Measurements from ENCODE around the gene AHI1.
"Not testable (repeated sequence)": the region's sequence is repeated elsewhere in the genome, so short reads cannot be mapped to it uniquely, and the experiment has no call there.

The AHI1 gene

DNA sequence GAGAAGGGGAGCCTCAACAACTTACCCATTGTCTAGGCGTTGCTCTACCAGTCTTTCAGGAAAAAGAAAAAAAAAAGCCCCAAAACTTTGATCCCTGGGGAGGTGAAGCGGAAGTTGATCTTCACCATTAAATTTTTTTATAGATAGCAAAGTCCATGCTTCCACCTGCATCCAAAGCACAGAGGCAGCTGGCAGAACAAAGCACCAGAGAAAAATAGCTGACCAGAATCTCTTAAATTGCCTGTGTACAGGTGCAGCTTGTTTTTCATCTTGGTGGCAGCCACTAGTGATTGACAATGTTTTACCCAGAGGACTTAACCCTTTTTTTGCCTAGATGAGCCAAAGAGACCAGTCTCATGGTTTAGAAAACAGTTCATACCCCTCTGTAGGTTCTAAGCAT is 230.5 kb downstream of the AHI1 start:
- DNase-seq = no peak

DNA sequence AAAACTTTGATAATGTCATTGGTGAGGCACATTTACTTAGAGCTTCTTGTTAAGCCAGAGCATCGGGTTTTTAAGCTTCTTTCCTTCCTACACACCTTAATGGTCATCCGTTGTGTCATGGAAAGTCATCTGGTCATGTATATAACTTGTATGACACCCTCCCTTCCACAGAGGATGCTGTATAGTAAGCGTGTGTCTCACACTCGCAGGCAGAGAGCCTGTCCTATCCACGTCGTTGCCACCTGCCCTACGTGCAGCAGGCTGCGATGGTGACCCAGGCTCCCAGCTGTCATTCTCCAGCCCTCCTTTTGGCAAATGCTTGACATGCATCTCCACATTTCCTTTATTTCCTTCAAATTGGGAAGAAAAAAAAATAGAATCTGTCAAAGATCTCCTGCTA is 230.9 kb downstream of the AHI1 start:
- TF ChIP-seq GATA1 (IDR thresholded peaks at IDR 0.05; ENCODE audit: low read depth, low read length) (no peak), POLR2A (IDR thresholded peaks at IDR 0.05; ENCODE audit: low read length) (no peak)

More for the DNA sequence above, 230.5 kb downstream of the AHI1 start:
- TF ChIP-seq POLR2A (IDR thresholded peaks at IDR 0.05; ENCODE audit: low read length) = no peak
- TF ChIP-seq GATA1 (IDR thresholded peaks at IDR 0.05; ENCODE audit: low read depth, low read length) = no peak

DNA sequence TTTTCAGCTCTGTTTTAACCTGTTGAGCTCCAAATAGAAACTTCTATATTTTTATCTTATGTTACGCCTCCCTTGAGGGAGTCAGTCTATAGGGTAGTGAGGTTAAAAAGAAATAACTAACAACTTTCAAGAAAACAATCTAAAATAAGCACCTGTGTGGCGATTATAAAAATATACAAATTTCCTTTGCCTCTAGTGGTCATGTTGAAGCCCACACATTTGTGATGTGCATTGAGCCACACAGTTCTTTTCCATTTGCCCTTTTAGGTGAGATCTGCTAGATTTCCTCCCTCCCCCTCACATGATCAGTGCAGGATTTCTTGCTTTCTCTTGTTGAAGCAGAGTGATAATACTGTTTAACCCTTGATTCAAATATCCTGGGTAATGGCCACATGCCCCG is 232.3 kb downstream of the AHI1 start:
- TF ChIP-seq GATA1 (IDR thresholded peaks at IDR 0.05; ENCODE audit: low read depth, low read length) = no peak
- TF ChIP-seq POLR2A (IDR thresholded peaks at IDR 0.05; ENCODE audit: low read length) = no peak
- DNase-seq = no peak

More for the DNA sequence above, 230.9 kb downstream of the AHI1 start:
- no peak for DNase-seq

DNA sequence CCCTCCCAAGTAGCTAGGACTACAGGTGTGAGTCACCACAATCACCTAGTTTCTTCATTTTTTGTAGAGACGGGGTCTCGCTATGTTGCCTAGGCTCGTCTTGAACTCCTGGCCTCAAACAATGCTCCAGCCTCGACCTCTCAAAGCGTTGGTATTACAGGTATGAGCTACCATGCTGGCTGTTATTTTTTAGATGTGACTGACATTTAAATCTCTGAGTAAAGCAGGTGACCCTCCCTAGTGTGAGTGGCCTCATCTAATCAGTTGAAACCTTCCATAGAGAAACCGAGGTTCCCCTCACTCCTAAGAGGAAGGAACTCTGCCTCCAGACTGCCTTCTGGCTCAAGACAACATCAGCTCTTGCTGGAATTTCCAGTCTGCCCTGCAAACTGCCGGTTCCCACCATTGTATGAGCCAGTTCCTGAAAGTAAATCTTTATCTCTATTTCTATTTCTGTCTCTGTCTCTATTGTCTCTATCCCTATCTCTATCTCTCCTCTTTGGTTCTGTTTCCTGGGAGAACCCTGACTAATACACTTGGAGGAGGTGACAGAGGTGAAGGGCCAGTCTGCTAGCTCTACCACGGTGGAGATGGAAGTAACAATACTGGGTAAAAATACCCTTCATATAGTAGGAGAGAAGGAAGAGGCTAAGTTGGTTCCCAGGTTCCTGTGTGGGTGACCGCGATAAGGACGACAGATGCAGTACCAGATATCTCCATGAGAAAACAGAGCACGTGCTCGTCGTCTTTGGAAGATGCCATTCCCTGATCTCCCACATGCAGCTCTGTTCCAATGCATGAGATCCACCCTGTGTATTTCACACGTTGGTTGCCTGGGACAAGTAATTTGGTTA is 235.4 kb downstream of the AHI1 start:
- peak; percentile 14 to 53 for DNase-seq
- TF ChIP-seq POLR2A (IDR thresholded peaks at IDR 0.05; ENCODE audit: low read length) (no peak), GATA1 (IDR thresholded peaks at IDR 0.05; ENCODE audit: low read depth, low read length) (no peak)

DNA sequence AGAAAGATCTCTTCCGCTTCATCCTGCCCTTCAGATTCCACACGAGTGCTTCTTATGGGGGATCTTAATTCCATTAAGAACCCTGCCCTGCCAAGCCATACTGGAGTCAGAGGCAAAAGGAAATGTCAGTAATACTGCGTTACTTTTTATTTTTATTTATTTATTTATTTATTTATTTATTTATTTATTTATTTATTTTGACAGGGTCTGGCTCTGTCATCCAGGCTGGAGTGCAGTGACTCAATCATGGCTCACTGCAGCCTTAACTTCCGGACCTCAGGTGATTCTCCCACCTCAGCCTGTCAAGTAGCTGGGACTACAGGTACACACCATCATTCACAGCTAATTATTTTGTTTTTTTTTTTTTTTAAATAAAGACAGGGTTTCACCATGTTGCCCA is 236.9 kb downstream of the AHI1 start:
- TF ChIP-seq GATA1 (IDR thresholded peaks at IDR 0.05; ENCODE audit: low read depth, low read length) = no peak
- no peak for TF ChIP-seq POLR2A (IDR thresholded peaks at IDR 0.05; ENCODE audit: low read length)
- DNase-seq = no peak

DNA sequence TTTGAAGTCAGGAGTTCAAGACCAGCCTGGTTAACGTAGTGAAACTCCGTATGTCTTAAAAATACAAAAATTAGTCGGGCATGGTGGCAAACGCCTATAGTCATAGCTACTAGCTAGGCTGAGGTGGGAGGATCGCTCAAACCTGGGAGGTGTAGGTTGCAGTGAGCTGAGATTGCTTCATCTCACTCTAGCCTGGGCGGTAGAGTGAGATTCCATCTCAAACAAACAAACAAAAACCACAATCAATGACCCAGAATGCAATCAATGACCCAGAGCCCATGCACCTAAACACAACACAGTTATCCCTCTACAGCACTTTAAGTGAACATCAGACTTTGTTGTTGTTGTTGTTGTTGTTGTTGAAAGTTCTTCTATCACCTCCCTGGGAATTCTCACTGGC is 238.6 kb downstream of the AHI1 start:
- no peak for DNase-seq
- no peak for TF ChIP-seq POLR2A (IDR thresholded peaks at IDR 0.05; ENCODE audit: low read length)
- no peak for TF ChIP-seq GATA1 (IDR thresholded peaks at IDR 0.05; ENCODE audit: low read depth, low read length)

DNA sequence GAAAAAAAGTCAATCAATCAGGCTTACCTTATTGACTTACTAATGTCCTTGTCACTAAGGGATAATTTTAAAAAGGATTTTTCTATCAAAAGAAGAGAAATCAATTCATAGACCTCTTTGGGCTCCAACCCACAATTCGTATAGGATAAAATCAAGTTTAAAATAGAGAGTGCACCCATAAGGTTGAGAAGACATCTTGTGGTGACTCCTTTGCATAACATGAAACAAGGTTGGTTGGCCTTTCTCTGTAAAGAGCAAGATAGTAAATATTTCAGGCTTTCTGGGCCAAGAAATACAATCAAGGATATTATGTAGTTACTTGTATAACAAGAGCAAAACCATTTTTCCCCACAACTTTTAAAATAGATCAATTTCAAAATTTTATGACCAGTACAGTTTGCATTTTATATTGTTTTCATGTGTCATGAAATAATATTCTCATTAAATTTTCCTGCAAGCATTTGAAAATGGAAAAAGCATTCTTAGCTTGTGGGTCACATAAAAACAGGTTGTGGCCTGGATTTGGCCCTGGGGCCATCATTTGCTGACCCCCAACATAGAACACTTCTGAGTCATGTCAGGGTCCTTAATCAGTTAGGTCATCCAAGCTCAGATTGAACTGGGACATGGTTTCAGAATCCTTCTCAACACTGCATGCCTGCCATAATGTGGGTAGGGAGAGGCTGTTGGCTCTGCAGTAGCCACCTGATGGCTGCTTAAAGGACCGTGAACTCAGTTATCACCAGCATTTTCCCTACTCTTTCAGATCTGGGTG is 239.7 kb downstream of the AHI1 start:
- peak in 1 of 2 experiments; percentile 7 for DNase-seq
- TF ChIP-seq GATA1 (IDR thresholded peaks at IDR 0.05; ENCODE audit: low read depth, low read length) (no peak), POLR2A (IDR thresholded peaks at IDR 0.05; ENCODE audit: low read length) (no peak)

DNA sequence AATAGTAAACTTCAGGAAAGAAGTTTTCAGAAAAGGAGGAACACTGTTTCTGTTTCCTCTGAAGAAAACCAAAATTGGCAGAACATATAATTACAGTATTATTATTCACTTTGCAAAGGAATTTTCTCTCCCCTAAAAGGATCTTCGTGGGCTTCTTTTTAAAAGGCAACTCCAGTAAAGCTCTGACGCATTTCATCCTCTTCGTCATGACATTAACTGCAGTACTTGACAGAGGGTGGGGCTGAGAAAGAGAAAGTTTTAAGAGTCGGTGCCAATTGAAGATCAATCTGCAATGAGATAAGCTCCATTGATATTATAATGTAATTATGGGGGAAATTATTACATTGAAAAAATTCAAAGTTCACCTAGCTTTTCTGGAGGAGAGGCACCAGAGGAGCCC is 240.7 kb downstream of the AHI1 start:
- no peak for DNase-seq
- TF ChIP-seq GATA1 (IDR thresholded peaks at IDR 0.05; ENCODE audit: low read depth, low read length) = no peak
- no peak for TF ChIP-seq POLR2A (IDR thresholded peaks at IDR 0.05; ENCODE audit: low read length)

DNA sequence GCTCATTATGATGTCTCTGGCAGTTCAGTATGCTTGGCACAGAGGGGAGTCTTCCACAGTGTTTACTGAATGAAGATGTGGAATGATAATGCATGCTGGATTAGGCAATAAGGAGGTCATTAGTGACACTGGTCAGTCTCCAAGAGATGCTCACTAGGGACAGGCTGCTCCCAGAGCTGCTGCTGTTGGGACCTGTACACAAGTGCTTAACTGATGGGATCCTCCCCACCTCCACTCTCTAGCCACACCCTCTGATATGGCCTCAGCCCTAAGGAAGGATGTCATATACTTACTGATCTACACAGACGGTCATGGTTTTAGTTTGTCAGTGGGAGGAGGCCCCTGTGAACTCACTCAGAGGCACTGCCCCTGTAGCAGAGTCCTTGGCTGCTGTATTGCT is 243.1 kb downstream of the AHI1 start:
- TF ChIP-seq GATA1 (IDR thresholded peaks at IDR 0.05; ENCODE audit: low read depth, low read length) (no peak), POLR2A (IDR thresholded peaks at IDR 0.05; ENCODE audit: low read length) (no peak)

DNA sequence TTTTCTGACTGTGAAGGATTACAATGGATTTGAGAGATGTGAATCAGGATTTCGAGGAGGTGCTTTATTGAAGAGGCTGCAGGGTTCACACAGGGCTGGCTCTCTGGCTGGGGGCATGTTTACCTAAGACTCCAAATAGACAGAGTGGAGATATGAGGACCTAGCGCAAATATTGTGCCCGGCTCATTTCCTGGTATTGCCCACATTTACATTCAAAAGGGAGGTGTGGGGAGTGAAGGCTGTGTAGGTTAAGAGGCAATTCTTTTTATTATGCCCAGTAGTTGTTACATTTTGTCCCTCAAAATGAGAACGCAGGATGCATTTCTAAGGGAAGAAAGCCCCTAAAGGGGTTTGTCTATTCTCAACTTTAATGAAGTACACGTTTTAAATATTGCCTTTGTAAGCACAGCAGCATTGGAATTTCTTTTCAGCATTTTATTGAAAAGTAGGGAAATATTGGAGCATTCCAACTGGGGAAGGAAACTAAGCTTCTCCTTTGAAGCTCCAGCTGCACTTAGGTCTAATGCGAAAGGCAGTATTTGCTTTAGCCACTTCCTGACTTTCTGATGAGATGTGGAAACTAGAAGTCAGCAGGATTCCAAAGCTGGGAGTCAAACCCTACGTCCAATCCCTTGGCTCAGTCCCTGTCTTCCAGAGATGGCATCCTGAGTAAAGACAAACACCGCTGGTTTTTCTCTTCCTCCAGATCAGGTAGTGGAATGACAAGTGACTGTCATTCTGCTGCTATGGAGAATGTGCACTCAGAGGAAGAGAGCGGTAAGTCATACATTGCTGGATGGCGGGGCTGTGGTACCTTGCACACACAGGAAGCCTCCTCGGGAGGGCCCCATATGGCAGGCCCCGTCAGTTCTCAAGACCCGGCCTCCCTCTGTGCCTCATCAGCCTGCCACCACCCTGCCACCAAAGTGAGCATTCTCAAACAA is 245.8 kb downstream of the AHI1 start:
- no peak for TF ChIP-seq POLR2A (IDR thresholded peaks at IDR 0.05; ENCODE audit: low read length)
- no peak for TF ChIP-seq GATA1 (IDR thresholded peaks at IDR 0.05; ENCODE audit: low read depth, low read length)
- no peak for DNase-seq

More for the DNA sequence above, 243.1 kb downstream of the AHI1 start:
- DNase-seq = peak; percentile 30 to 50

DNA sequence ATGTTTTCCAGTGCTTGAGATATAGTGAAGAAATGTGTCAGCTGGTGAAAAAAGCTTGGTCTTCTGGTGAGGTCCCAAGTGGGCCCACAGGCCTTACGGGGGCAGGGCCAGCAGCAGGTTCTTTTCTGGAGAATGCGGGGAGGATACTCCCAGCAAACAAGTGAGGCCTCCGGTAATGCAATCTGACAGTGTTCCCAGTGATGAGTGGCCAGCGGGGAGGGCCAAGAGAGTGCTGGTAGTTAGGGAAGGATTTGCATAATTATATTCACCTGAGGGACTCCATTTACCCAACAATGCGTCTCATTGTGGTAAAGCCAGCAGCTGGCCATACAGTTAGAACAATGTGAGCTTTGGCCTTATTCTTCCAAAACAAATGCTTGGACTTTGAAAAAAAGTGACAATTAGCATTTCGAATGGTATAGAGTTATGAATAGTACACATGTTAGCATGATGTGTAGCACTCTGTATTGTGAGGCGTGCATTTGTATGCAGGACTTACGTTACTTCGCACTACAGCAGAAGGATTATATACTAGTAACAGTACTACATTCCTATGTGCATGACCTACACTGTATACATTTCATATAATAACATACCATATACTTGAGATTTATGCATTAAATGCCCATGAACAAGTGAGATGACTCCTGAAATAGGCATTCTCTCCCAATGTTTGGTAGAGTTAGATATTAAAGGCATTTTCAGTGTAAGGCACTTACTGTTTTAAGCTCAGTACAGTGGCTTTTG is 246.6 kb downstream of the AHI1 start:
- TF ChIP-seq POLR2A (IDR thresholded peaks at IDR 0.05; ENCODE audit: low read length) (no peak), GATA1 (IDR thresholded peaks at IDR 0.05; ENCODE audit: low read depth, low read length) (no peak)
- DNase-seq = no peak

DNA sequence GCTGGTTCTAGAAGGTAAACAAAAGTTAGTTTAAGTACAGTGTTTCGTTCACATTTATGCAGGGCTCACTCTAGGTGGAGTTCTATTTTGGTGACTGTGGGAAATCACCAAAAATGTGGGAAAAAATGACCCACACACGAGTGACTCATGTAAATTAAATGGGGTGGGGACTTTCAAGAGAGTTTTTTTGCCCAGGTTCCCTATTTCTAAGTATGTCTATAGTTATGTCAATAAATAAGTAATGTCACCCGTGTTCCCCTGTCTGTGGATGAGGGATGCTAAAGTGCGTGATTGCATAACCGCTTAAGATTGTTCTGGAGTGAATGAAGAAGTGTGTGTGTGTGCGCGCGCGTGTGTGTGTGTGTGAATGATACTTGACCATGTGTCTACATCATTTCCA is 247.3 kb downstream of the AHI1 start:
- no peak for TF ChIP-seq POLR2A (IDR thresholded peaks at IDR 0.05; ENCODE audit: low read length)
- TF ChIP-seq GATA1 (IDR thresholded peaks at IDR 0.05; ENCODE audit: low read depth, low read length) = no peak
- no peak for DNase-seq

DNA sequence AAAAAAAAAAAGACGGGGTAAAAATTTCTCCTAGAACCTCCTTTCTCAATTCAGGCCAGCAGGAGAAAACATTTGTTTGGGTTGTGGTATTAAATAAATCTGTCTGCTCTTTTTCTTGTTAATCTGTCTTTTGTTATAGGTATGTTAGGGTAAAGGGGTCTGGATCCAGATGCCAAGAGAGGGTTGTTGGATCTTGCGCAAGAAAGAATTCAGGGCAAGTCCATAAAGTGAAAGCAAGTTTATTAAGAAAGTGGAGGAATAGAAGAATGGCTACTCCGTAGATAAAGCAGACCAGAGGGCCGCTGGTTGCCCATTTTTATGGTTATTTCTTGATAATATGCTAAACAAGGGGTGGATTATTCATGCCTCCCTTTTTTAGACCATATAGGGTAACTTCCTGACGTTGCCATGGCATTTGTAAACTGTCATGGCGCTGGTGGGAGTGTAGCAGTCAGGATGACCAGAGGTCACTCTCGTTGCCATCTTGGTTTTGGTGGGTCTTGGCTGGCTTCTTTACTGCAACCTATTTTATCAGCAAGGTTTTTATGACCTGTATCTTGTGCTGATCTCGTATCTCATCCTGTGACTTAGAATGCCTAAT is 251.0 kb downstream of the AHI1 start:
- not testable (repeated sequence) for DNase-seq
